Stimulated activated memory B cell treated with anti-CD40 and anti-IgM and Interleukin-4, amounts not matched to agents 10 μg/mL and 1 μg/mL and 100 μg/mL, for 72 hours (primary cell): ENCODE results near the gene XXYLT1.
A peak's percentile ranks its signal among the peaks of the same experiment; 100 is the strongest.
"Not testable (repeated sequence)": the region's sequence is repeated elsewhere in the genome, so short reads cannot be mapped to it uniquely, and the experiment has no call there.

Experiments used
- ATAC-seq: fragments of 150-1000 bp; cut with Tn5 transposase; 2 replicates; pipeline ENCODE4 v1.10.0; 2021
- H3K27ac Mint-ChIP-seq: one replicate; pipeline ENCODE4 v1.8.0; 2022; ENCODE audit warnings: mild to moderate bottlenecking, mixed read lengths
- H3K27me3 Mint-ChIP-seq: one replicate; pipeline ENCODE4 v1.8.0; 2022; ENCODE audit warnings: mixed read lengths
- H3K36me3 Mint-ChIP-seq: one replicate; pipeline ENCODE4 v1.8.0; 2022; ENCODE audit warnings: mixed read lengths
- H3K4me1 Mint-ChIP-seq: one replicate; pipeline ENCODE4 v1.8.0; 2022; ENCODE audit warnings: mixed read lengths
- H3K4me3 Mint-ChIP-seq: one replicate; pipeline ENCODE4 v1.8.0; 2022; ENCODE audit warnings: mild to moderate bottlenecking, moderate library complexity, mixed read lengths
- H3K9me3 Mint-ChIP-seq: one replicate; pipeline ENCODE4 v1.8.0; 2022; ENCODE audit warnings: mixed read lengths

XXYLT1 gene

DNA sequence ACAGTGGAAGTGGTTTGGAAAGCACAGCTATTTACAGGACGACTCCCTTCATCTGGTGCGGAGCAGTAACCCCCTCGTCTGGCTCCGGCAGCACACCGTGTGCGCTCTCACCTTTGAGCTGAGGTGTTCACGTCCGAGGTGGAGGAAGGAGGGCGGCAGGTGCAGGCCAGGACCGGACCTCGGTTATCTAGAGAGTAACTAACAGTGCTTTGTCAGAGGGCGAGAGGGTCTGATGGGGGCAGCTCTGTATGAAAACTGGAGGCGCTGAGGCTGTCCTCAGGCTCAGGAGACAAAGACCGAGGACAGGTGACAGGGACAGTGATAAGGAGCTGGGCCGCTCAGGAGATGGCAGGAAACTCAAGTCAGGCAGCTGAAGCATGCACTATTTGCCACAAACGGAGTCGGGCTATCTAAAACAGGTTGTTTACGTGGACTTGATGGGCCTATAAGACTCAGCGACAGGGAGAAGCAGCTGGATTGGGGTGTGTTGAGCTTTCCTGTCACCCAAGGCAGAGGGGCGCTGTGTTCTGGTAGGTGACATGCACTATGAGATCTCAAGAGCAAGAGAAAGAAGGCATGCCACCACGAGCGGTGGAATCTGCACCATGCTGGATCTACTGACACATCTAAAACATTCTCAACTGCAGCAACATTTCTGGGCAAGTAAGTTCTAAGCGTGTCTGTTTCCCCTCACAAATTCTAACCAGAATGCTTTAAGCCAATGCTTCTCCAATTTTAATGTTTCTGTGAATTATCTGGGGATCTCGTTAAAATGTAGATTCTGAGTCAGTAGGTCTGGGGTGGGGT is 155.2 kb downstream of the XXYLT1 start:
- peak overlapping the region; percentile 29 for H3K27ac Mint-ChIP-seq
- peaks cover 6% of the 10 kb centered on the region for H3K4me1 Mint-ChIP-seq
- no peak overlapping the region for H3K4me3 Mint-ChIP-seq
- H3K27me3 Mint-ChIP-seq: no peaks in the 10 kb centered on the region
- no peaks in the 10 kb centered on the region for H3K9me3 Mint-ChIP-seq
- ATAC-seq: no peak
- no peaks in the 10 kb centered on the region for H3K36me3 Mint-ChIP-seq

DNA sequence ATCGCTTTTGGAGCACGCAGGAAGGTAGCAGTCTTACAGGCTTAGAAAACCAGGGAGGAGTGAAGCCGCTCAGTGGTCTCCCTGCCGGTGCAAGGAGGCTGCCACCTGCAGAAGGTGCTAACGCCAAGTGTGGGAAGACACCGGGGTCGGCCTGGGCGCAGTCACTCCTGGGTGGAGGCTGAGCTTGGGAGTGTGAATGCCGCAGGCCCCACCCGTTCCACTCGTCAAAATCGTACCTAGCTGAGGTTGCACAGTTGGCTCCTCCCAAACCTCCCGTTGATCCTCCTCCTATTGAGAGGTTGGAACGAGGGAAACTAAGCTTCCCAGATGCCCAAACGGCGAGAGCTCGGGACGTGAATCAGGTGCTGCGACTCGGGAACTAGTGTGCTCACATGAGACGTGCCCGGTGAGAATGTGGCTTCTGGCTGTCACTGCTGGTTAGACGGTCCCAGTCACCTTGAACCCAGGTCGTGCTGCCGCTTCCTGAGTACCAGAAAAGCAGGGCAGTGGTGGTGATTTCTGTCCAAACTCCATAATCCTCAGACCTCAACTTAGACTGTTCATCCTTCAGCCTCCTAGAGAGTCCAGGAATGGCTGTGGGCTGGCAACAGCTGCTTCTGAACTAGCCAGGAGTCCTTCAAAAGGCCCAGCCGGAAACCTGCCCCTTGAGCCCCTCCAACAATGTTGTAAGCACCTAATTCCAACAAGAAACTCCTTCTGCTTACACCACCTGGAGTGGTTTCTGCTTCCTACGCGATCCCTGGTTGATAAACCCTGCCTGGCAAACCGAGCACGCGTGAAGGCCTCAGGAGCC is 156.0 kb downstream of the XXYLT1 start:
- H3K36me3 Mint-ChIP-seq: no peaks in the 10 kb centered on the region
- peak overlapping the region; percentile 29 for H3K27ac Mint-ChIP-seq
- H3K4me1 Mint-ChIP-seq: peaks cover 6% of the 10 kb centered on the region
- no peak for ATAC-seq
- H3K27me3 Mint-ChIP-seq: no peaks in the 10 kb centered on the region
- no peak overlapping the region for H3K4me3 Mint-ChIP-seq
- H3K9me3 Mint-ChIP-seq: no peaks in the 10 kb centered on the region

DNA sequence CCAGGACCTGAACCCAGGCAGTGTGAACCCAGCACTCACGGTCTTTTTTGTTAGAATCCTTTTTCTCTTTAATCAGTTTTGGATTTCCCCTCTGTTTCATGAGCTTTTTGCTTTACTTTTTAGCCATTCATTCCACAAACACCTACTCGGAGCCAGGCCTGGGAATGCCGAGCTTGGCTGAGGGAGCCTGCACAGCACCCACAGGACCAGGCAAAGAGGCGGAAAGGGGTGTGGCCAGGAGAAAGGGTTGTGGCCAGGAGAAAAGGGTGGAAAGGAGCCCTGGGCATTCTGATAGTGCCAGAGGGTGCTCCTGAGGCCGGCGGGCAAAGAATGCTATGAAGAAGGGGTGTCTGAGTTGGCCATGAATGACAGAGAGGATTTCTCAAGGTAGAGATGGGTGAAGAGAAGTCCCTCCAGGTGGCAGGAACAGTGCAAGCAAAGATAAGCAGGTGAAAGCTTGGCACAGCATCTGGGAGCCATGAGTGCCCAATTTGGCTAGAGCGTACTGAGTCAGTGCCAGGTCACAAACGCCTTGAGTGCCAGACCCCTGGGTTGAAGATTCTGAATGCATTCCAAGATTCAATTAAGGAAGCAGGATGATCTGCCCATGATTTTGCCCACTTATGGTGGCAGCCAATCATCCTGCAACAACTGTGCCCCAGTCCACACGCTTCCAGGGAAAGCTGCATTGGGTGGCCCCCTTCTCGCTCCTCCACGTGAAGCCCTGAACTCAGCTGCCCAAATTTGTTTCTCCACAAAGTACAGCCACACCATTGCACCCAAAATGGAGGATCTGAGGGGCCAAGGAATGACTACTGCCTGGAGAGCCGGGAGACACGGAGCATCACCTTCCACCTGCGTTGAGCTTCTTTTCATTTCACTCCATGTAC is 157.2 kb downstream of the XXYLT1 start:
- Mint-ChIP-seq H3K27me3 (no peaks in the 10 kb centered on the region), H3K4me1 (peaks cover 6% of the 10 kb centered on the region), H3K9me3 (no peaks in the 10 kb centered on the region), H3K27ac (no peak overlapping the region), H3K36me3 (no peaks in the 10 kb centered on the region), H3K4me3 (no peak overlapping the region)
- no peak for ATAC-seq

DNA sequence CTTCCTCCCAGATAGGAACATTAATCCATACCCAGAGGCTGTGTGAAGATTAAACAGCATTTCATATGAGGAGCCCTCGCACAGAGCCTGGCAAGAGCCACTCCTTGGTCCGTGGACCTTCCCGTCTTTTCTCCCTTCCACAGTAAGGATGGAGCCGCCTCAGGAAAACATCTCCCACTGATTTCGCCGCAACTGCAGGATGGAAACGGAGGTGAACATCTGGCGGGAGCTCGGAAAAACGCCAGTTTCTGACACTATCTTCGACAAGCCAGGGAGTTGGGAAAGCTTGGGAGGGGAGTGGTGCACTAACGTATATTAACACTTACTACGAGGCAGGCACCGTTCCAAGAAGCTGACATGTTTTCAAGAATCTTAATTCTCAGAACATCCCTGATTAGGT is 157.9 kb downstream of the XXYLT1 start:
- no peaks in the 10 kb centered on the region for H3K27me3 Mint-ChIP-seq
- no peak overlapping the region for H3K27ac Mint-ChIP-seq
- no peaks in the 10 kb centered on the region for H3K36me3 Mint-ChIP-seq
- H3K9me3 Mint-ChIP-seq: no peaks in the 10 kb centered on the region
- no peak overlapping the region for H3K4me3 Mint-ChIP-seq
- ATAC-seq: no peak
- H3K4me1 Mint-ChIP-seq: peaks cover under 1% of the 10 kb centered on the region

DNA sequence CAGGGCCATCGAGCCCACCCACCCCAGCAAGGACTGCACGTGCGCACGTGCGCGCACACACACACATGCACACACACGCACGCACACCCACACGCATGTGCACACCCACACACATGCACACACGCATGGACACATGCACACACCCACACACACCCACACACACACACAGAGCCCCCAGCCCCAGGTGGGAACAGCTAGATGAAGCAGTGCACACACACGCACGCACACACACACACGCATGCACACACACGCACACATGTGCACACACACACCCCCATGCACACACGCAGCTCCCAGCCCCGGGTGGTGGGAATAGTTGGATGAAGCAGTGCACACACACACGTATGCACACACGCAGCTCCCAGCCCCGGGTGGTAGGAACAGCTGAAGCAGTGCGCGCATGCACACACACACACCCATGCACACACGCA is 158.6 kb downstream of the XXYLT1 start:
- H3K4me3 Mint-ChIP-seq: no peak overlapping the region
- H3K27me3 Mint-ChIP-seq: no peaks in the 10 kb centered on the region
- ATAC-seq: no peak
- no peak overlapping the region for H3K27ac Mint-ChIP-seq
- no peaks in the 10 kb centered on the region for H3K4me1 Mint-ChIP-seq
- no peaks in the 10 kb centered on the region for H3K9me3 Mint-ChIP-seq
- no peaks in the 10 kb centered on the region for H3K36me3 Mint-ChIP-seq

DNA sequence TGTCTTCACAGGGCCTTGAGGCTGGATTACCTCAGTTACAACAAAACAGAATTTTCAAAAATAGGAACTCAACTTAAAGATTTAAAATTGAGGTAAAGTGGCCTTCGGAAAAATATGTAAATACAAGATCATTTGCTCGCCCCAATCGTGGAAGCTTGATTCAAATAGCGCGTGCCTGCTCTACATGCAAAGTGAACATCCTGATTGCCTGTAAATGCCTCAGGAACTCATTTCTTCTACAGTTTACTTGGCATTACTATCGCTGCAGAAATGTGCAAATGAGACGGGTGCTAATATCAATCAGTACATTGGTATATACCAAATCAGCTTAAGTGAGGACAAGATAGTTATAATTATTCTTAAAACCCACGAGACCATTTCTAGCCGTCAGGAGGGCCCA is 159.2 kb downstream of the XXYLT1 start:
- no peak overlapping the region for H3K27ac Mint-ChIP-seq
- no peak overlapping the region for H3K4me3 Mint-ChIP-seq
- no peaks in the 10 kb centered on the region for H3K27me3 Mint-ChIP-seq
- no peak for ATAC-seq
- H3K9me3 Mint-ChIP-seq: no peaks in the 10 kb centered on the region
- no peaks in the 10 kb centered on the region for H3K4me1 Mint-ChIP-seq
- no peaks in the 10 kb centered on the region for H3K36me3 Mint-ChIP-seq

DNA sequence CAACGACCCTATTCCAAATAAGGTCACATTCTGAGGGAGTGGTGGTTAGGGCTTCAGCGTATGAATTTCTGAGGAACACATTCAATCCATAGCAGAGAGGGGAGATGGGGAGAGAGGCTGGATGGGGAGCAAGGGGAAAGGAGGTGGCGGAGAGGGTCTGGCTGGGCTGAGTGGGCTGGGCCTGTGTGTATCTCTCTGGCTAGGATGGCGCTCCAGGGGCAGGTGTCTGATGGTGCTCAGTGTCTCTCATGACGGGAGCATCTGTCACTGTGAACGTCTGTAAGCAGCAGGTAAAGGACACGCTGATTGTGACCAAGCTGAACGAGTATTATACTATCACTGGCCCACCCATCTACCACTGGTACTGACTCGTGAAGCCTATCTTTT is 159.6 kb downstream of the XXYLT1 start:
- no peaks in the 10 kb centered on the region for H3K9me3 Mint-ChIP-seq
- H3K27me3 Mint-ChIP-seq: no peaks in the 10 kb centered on the region
- H3K27ac Mint-ChIP-seq: no peak overlapping the region
- ATAC-seq: no peak
- no peaks in the 10 kb centered on the region for H3K36me3 Mint-ChIP-seq
- no peak overlapping the region for H3K4me3 Mint-ChIP-seq
- H3K4me1 Mint-ChIP-seq: peaks cover 3% of the 10 kb centered on the region

DNA sequence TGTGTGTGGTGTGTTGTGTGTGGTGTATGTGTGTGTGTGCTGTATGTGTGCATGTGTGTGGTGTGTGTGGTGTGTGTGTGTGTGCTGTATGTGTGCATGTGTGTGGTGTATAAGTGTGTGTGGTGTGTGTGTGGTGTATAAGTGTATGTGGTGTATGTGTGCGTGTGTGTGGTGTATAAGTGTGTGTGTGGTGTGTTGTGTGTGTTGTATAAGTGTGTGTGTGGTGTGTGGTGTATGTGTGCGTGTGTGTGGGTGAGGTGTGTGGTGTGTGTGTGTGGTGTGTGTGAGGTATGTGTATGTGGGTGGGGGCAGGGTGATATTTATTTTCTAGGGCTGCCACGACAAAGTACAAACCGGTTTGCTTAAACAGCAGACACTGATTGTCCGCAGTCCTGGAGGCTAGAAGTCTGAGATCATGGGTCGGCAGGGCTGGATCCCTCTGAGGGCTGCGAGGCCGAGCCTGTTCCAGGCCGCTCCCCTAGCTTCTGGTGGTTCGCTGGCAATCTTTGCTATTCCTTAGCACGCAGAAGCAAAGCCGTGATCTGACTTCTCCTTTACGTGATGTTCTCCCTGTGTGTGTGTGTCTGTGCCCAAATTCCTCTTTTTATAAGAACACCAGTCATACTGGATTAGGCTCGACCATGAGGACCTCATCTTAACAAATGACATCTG is 160.2 kb downstream of the XXYLT1 start:
- Mint-ChIP-seq H3K4me1 (peaks cover 9% of the 10 kb centered on the region), H3K9me3 (no peaks in the 10 kb centered on the region), H3K27ac (no peak overlapping the region), H3K4me3 (no peak overlapping the region), H3K36me3 (no peaks in the 10 kb centered on the region), H3K27me3 (no peaks in the 10 kb centered on the region)
- no peak for ATAC-seq

DNA sequence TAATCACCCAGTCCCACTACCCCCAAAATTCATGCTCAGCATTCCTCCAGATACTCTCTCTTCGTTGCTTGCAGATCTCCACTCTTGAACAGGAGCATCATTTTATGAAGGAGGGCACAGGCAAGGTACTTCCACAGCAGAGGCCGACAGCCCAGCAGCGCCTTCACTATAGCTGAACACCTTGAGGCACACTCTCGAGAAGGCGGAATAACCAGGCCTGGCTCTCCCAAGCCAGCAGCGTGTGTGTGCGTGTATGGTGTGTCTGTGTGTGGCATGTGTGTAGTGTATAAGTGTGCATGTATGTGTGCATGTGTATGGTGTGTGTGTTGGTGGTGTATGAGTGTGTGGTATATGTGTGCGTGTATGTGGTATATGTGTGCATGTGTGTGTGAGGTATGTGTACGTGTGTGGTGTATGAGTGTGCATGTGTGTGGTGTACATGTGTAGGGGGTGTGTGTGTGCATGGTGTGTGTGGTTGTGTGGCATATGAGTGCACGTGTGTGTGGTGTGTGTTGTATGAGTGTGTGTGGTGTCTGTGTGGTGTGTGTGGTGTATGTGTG is 161.8 kb downstream of the XXYLT1 start:
- H3K36me3 Mint-ChIP-seq: no peaks in the 10 kb centered on the region
- no peaks in the 10 kb centered on the region for H3K27me3 Mint-ChIP-seq
- H3K4me3 Mint-ChIP-seq: no peak overlapping the region
- no peaks in the 10 kb centered on the region for H3K9me3 Mint-ChIP-seq
- H3K27ac Mint-ChIP-seq: no peak overlapping the region
- H3K4me1 Mint-ChIP-seq: peaks cover 13% of the 10 kb centered on the region
- no peak for ATAC-seq

DNA sequence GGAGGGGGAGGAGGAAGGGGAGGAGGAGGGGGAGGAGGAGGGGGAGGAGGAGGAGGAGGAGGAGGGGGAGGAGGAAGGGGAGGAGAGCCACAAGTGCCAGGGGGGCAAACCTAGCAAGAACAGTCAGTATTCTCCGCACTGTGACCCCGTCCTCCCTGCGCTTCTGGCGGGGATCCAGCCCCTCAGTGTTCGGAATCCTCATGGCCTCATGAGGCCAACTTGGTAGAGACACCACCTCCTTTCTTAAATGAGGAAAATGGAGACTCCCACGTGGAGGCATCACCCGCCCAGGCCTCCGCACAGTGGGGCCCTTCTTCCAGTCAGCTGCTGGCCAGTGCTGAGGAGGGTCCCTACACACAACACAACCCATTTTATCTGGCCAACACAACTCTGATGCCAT is 163.4 kb downstream of the XXYLT1 start:
- Mint-ChIP-seq H3K36me3 (no peaks in the 10 kb centered on the region), H3K9me3 (no peaks in the 10 kb centered on the region), H3K27me3 (no peaks in the 10 kb centered on the region), H3K4me1 (peaks cover 21% of the 10 kb centered on the region), H3K4me3 (no peak overlapping the region), H3K27ac (peak overlapping the region; percentile 40)
- no peak for ATAC-seq

DNA sequence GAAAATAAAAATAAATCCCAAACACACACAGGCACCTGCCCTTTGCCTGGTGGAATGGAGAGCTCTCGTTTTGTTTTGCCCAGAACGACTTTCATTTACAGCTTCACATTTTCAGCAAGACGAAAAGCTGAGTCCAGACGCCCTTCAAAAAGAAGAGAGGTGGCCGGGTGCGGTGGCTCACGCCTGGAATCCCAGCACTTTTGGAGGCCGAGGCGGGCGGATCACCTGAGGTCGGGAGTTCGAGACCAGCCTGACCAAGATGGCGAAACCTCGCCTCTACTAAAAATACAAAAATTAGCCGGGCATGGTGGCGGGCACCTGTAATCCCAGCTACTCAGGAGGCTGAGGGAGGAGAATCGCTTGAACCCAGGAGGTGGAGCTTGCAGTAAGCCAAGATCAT is 163.9 kb downstream of the XXYLT1 start:
- not testable (repeated sequence) for H3K4me3 Mint-ChIP-seq, ATAC-seq, H3K27ac Mint-ChIP-seq, H3K9me3 Mint-ChIP-seq, H3K36me3 Mint-ChIP-seq, H3K27me3 Mint-ChIP-seq
- H3K4me1 Mint-ChIP-seq: peaks cover 25% of the 10 kb centered on the region

DNA sequence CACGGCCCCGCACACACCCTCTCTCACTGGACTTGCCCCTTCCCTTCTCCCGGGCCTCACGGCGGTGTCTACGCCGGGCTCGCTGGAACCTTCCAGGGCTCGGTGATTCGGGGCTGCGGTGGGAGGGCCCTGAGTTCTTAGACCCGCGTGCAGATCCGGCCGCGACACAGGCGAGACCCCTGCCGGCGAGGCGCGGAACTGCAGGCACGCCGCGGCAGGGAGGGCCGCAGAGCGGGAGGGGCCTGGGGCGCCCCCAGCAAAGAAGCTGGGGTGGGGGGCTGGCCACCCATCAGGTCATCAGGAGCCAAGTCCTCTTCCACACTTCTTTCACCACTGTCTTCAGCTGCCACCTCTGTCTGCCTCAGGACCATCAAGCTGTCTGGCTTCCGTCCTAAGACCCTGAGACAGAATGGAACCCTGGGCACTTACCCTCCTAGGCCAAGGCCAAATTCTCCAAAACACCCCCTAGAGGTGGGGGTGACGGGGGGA is 164.5 kb downstream of the XXYLT1 start:
- Mint-ChIP-seq H3K4me3 (peak overlapping the region; percentile 62), H3K36me3 (no peaks in the 10 kb centered on the region), H3K9me3 (no peaks in the 10 kb centered on the region), H3K4me1 (peaks cover 28% of the 10 kb centered on the region), H3K27me3 (no peaks in the 10 kb centered on the region), H3K27ac (peak overlapping the region; percentile 72)
- ATAC-seq: peak; percentile 88

DNA sequence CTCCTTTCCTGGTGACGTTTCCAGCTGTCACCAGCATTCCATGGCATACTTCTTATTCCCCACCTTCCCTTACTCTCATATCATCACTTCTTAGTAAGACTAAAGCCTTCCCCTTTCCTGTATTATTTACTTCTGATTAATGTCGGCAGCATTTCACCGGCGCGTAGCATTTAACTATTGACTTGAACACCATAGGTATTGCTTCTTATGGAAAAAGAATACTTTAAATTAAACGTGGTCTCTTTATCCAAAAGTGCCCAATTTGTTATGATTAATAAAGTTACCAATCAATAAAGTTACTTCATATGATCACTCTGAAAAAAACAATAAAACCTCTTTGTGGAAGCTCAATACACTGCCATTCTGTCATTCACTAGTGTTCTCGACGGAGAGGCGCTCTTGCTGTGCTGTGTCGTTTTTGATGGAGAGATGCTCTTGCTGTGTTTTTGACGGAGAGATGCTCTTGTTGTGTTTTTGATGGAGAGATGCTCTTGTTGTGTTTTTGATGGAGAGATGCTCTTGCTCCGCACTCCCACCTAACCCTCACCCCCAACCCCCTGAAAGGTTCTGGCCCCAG is 165.0 kb downstream of the XXYLT1 start:
- Mint-ChIP-seq H3K27me3 (no peaks in the 10 kb centered on the region), H3K4me1 (peaks cover 34% of the 10 kb centered on the region), H3K4me3 (peak overlapping the region; percentile 62), H3K27ac (peak overlapping the region; percentile 72), H3K36me3 (no peaks in the 10 kb centered on the region), H3K9me3 (no peaks in the 10 kb centered on the region)
- no peak for ATAC-seq

DNA sequence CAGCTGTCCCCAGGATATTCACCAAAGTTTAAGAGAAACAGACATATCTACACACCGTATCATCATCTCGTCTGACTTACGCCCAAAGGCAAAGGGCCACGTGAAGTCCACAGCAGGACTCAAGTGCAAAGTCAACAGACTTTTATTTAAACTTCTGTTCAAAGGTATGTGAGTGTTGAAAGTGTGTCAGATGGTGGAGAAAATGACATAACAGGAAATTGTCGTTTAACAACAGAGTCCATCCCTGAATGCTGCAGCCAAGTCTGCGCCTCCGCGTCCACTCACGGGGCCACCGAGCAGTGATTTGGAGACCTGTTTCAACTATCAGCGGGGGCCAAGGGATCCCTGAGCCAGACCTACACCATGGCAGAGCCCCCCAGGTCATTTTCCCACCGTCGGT is 165.6 kb downstream of the XXYLT1 start:
- ATAC-seq: no peak
- Mint-ChIP-seq H3K27ac (no peak overlapping the region), H3K27me3 (no peaks in the 10 kb centered on the region), H3K9me3 (no peaks in the 10 kb centered on the region), H3K4me1 (peaks cover 39% of the 10 kb centered on the region), H3K4me3 (no peak overlapping the region), H3K36me3 (no peaks in the 10 kb centered on the region)
